ENCODE measurements around the gene DIABLO.
"Not testable (repeated sequence)": the region's sequence is repeated elsewhere in the genome, so short reads cannot be mapped to it uniquely, and the experiment has no call there.

Gene DIABLO

DNA sequence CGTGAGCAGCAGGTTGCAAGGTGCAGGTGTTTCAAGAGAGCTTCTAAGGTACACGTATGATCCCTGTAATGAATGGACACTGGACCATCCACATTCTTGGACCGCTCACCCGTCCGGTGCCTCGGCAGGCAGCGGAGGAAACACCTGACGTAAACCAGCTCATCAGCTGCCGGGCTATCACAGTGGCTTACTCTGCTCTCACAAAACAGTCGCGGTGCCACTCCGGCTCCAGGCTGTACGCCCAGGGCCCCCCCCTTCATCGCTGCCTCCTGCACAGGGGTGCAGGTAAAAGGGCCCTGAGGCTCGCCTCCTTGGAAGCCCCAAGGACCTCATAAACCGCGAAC lies 40.0 kb upstream of the DIABLO start:
- peak overlapping the region; percentile 70 for H3K27ac ChIP-seq (ENCODE audit: low read depth, low read length)
- H3K36me3 ChIP-seq (ENCODE audit: control insufficient read depth, low read length): peaks cover 16% of the 10 kb centered on the region
- no peaks in the 10 kb centered on the region for H3K27me3 ChIP-seq (ENCODE audit: control insufficient read depth, low read length)
- peak overlapping the region; percentile 97 for H3K4me3 ChIP-seq (ENCODE audit: low read length)
- no peaks in the 10 kb centered on the region for H3K9me3 ChIP-seq (ENCODE audit: control insufficient read depth, insufficient read depth, low read length)
- no peaks in the 10 kb centered on the region for H3K9me2 ChIP-seq (replicated peaks; ENCODE audit: control insufficient read depth, low read length)
- peaks cover 16% of the 10 kb centered on the region for H3K79me2 ChIP-seq (ENCODE audit: control insufficient read depth, low read length)
- H3K4me1 ChIP-seq (ENCODE audit: control insufficient read depth, low read length): peaks cover 16% of the 10 kb centered on the region
- H4K20me1 ChIP-seq (ENCODE audit: control insufficient read depth, insufficient read depth, low read depth, low read length): no peaks in the 10 kb centered on the region
- peaks cover 3% of the 10 kb centered on the region; the same call in 1 of the 2 replicates for H3F3A ChIP-seq (ENCODE audit: control insufficient read depth, insufficient read depth)
- peak overlapping the region; percentile 93 for H3K4me2 ChIP-seq (ENCODE audit: low read length)
- TF ChIP-seq EZH2phosphoT487 (IDR thresholded peaks at IDR 0.05; ENCODE audit: borderline replicate concordance, low read length): no peak
- TF ChIP-seq, protein P1, sequence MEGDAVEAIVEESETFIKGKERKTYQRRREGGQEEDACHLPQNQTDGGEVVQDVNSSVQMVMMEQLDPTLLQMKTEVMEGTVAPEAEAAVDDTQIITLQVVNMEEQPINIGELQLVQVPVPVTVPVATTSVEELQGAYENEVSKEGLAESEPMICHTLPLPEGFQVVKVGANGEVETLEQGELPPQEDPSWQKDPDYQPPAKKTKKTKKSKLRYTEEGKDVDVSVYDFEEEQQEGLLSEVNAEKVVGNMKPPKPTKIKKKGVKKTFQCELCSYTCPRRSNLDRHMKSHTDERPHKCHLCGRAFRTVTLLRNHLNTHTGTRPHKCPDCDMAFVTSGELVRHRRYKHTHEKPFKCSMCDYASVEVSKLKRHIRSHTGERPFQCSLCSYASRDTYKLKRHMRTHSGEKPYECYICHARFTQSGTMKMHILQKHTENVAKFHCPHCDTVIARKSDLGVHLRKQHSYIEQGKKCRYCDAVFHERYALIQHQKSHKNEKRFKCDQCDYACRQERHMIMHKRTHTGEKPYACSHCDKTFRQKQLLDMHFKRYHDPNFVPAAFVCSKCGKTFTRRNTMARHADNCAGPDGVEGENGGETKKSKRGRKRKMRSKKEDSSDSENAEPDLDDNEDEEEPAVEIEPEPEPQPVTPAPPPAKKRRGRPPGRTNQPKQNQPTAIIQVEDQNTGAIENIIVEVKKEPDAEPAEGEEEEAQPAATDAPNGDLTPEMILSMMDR (IDR thresholded peaks at IDR 0.05; ENCODE audit: low read depth, low read length, poor library complexity, severe bottlenecking): no peak

DNA sequence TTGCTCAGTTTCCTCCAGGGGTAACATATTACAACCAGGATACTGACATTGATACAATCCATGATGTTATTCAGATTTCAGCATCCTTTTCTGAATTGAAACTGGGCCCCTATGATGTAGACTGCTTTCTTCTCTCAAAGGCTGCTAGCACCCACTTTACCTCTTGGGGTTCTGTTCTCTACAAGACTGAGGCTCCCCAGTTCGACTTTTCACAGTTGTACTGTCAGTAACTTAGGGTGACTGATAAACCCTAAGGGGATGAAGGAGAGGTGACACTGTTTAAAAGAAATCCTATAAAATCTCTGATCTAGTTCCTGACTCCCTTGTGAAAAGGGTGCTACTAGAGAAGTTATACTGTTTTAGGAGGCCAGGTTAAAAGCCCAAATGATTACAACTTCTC lies 39.6 kb upstream of the DIABLO start:
- Histone ChIP-seq H3K4me2 (ENCODE audit: low read length) (peak overlapping the region; percentile 93), H3F3A (ENCODE audit: control insufficient read depth, insufficient read depth) (peaks cover 3% of the 10 kb centered on the region; the same call in 1 of the 2 replicates), H3K9me3 (ENCODE audit: control insufficient read depth, insufficient read depth, low read length) (no peaks in the 10 kb centered on the region), H3K9me2 (replicated peaks; ENCODE audit: control insufficient read depth, low read length) (no peaks in the 10 kb centered on the region), H3K79me2 (ENCODE audit: control insufficient read depth, low read length) (peaks cover 16% of the 10 kb centered on the region), H3K36me3 (ENCODE audit: control insufficient read depth, low read length) (peaks cover 19% of the 10 kb centered on the region), H3K27me3 (ENCODE audit: control insufficient read depth, low read length) (no peaks in the 10 kb centered on the region), H3K27ac (ENCODE audit: low read depth, low read length) (peak overlapping the region; percentile 70; the same call in 1 of the 2 replicates), H3K4me1 (ENCODE audit: control insufficient read depth, low read length) (peaks cover 16% of the 10 kb centered on the region), H3K4me3 (ENCODE audit: low read length) (peak overlapping the region; percentile 97), H4K20me1 (ENCODE audit: control insufficient read depth, insufficient read depth, low read depth, low read length) (no peaks in the 10 kb centered on the region)
- TF ChIP-seq, protein P1 (IDR thresholded peaks at IDR 0.05; ENCODE audit: low read depth, low read length, poor library complexity, severe bottlenecking): no peak
- no peak for TF ChIP-seq EZH2phosphoT487 (IDR thresholded peaks at IDR 0.05; ENCODE audit: borderline replicate concordance, low read length)

DNA sequence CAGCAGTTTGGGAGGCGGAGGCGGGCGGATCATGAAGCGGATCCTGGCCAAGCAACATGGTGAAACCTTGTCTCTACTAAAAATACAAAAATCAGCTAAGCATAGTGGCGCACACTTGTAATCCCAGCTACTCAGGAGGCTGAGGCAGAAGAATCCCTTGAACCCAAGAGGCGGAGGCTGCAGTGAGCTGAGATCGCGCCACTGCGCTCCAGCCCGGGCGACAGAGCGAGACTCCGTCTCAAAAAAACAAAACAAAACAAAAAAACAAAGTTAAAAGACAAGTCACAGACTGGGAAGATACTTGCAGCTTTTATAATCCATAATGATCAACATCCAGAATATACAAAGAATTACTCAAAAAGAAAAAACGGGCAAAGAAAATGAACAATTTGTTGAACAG lies 34.9 kb upstream of the DIABLO start:
- not testable (repeated sequence) for H3K27me3 ChIP-seq (ENCODE audit: control insufficient read depth, low read length); H3F3A ChIP-seq (ENCODE audit: control insufficient read depth, insufficient read depth); H3K9me2 ChIP-seq (replicated peaks; ENCODE audit: control insufficient read depth, low read length); H3K4me3 ChIP-seq (ENCODE audit: low read length); H4K20me1 ChIP-seq (ENCODE audit: control insufficient read depth, insufficient read depth, low read depth, low read length); H3K4me1 ChIP-seq (ENCODE audit: control insufficient read depth, low read length); H3K27ac ChIP-seq (ENCODE audit: low read depth, low read length); H3K9me3 ChIP-seq (ENCODE audit: control insufficient read depth, insufficient read depth, low read length); H3K4me2 ChIP-seq (ENCODE audit: low read length)
- Histone ChIP-seq H3K79me2 (ENCODE audit: control insufficient read depth, low read length) (peaks cover 11% of the 10 kb centered on the region), H3K36me3 (ENCODE audit: control insufficient read depth, low read length) (peaks cover 30% of the 10 kb centered on the region)

DNA sequence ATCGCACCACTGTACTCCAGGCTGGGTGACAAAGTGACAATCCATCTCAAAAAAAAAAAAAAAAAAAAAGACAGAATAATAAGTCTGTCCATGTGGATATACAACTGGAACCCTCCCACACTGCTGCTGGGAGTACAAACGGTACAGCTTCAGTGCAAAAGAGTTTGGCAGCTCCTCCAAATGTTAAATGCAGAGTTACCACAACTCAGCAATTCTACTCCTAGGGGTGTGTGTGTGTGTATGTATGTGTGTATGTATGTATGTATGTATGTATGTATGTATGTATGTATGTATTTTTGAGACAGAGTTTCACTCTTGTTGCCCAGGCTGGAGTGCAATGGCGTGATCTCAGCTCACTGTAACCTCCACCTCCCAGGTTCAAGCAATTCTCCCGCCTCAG lies 33.1 kb upstream of the DIABLO start:
- not testable (repeated sequence) for H3F3A ChIP-seq (ENCODE audit: control insufficient read depth, insufficient read depth); H4K20me1 ChIP-seq (ENCODE audit: control insufficient read depth, insufficient read depth, low read depth, low read length); H3K4me3 ChIP-seq (ENCODE audit: low read length); H3K4me2 ChIP-seq (ENCODE audit: low read length); H3K4me1 ChIP-seq (ENCODE audit: control insufficient read depth, low read length); H3K9me3 ChIP-seq (ENCODE audit: control insufficient read depth, insufficient read depth, low read length); H3K27me3 ChIP-seq (ENCODE audit: control insufficient read depth, low read length); H3K9me2 ChIP-seq (replicated peaks; ENCODE audit: control insufficient read depth, low read length); H3K27ac ChIP-seq (ENCODE audit: low read depth, low read length); H3K79me2 ChIP-seq (ENCODE audit: control insufficient read depth, low read length)
- peaks cover 29% of the 10 kb centered on the region for H3K36me3 ChIP-seq (ENCODE audit: control insufficient read depth, low read length)

DNA sequence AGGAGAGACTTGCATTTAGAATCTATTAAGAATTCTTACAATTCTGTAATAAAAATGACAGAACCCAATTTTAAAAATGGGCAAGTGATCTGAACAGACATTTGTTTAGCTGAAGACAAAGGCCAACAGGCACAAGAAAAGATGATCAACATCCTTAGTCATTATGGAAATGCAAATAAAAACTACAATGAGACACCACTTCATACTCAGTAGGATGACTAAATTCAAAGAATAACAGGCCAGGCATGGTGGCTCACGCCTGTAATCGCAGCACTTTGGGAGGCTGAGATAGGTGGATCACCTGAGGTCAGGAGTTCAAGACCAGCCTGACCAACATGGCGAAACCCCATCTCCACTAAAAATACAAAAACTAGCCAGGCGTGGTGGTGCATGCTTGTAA lies 32.6 kb upstream of the DIABLO start:
- not testable (repeated sequence) for H3K27me3 ChIP-seq (ENCODE audit: control insufficient read depth, low read length); H3K27ac ChIP-seq (ENCODE audit: low read depth, low read length)
- H3K36me3 ChIP-seq (ENCODE audit: control insufficient read depth, low read length): peaks cover 27% of the 10 kb centered on the region

More for the DNA sequence above, 32.6 kb upstream of the DIABLO start:
- H3F3A ChIP-seq (ENCODE audit: control insufficient read depth, insufficient read depth); H3K9me2 ChIP-seq (replicated peaks; ENCODE audit: control insufficient read depth, low read length); H4K20me1 ChIP-seq (ENCODE audit: control insufficient read depth, insufficient read depth, low read depth, low read length); H3K4me2 ChIP-seq (ENCODE audit: low read length); H3K4me3 ChIP-seq (ENCODE audit: low read length); H3K4me1 ChIP-seq (ENCODE audit: control insufficient read depth, low read length); H3K79me2 ChIP-seq (ENCODE audit: control insufficient read depth, low read length); H3K9me3 ChIP-seq (ENCODE audit: control insufficient read depth, insufficient read depth, low read length): not testable (repeated sequence)

Measured in DOHH2 (cell line).